Fibroblast of lung (primary cell): ENCODE measurements around the gene DLG5.

Source experiments
- EZH2 ChIP-seq: IDR thresholded peaks from 2 replicates; pipeline ENCODE4 v1.5.1; 2012; ENCODE audit warnings: low read length, control low read depth, mild to moderate bottlenecking; ENCODE audit errors: missing control alignments
- TF ChIP-seq, protein P1 (sequence below), 2 donors: IDR thresholded peaks in 1 of 2; conservative IDR thresholded peaks in 1 of 2; 1 replicate in 1 of 2; 2 replicates in 1 of 2; pipeline ENCODE4 v1.5.1; 2011 to 2012; ENCODE audit warnings: low read length in 2 of 2, control low read depth in 1 of 2, inconsistent platforms in 1 of 2, low read depth in 1 of 2, mild to moderate bottlenecking in 1 of 2

DNA sequence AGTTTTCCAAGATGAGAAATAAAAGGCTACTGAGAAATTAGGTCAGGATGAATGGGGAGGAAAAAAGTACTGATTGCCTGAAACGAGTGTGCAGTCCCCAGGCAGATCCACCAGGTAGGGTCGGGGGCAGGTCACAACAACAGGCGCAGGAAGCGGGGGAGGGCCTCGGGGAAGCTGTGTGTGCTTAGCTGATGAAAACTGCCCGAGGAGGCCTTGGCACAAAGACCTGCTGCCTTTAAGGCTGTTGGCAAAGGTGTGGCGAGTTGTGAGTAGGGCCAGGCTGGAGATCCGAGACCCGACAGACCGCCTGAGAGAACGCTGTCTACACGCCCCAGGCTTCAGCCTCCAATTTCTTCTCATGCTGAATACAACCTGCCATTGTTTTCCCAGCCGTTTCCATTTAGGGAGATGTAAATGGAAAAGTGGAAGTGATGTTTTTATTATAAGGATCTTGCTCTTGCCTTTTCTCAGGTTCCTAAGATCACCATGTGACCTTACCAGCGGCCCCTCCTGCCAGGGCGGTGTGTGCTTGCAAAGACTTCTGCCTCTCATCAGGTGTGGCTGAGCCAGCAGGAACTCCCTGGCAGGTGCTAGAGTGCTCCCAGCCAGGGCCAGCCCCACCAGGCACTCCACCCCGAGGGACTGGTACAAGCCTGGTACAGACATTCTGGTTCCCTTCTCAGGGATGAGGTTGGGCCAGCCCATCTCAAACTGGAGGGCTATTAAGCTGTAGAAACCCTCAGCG lies 60.8 kb downstream of the DLG5 start:
- TF ChIP-seq, protein P1, sequence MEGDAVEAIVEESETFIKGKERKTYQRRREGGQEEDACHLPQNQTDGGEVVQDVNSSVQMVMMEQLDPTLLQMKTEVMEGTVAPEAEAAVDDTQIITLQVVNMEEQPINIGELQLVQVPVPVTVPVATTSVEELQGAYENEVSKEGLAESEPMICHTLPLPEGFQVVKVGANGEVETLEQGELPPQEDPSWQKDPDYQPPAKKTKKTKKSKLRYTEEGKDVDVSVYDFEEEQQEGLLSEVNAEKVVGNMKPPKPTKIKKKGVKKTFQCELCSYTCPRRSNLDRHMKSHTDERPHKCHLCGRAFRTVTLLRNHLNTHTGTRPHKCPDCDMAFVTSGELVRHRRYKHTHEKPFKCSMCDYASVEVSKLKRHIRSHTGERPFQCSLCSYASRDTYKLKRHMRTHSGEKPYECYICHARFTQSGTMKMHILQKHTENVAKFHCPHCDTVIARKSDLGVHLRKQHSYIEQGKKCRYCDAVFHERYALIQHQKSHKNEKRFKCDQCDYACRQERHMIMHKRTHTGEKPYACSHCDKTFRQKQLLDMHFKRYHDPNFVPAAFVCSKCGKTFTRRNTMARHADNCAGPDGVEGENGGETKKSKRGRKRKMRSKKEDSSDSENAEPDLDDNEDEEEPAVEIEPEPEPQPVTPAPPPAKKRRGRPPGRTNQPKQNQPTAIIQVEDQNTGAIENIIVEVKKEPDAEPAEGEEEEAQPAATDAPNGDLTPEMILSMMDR (conservative IDR thresholded peaks at IDR 0.05 in 1 of 2, IDR thresholded peaks at IDR 0.05 in 1 of 2; ENCODE audit: low read depth in 1 of 2, low read length in 2 of 2) = no peak
- no peak for TF ChIP-seq EZH2
